Measurements from ENCODE around the gene SHISAL2A. TPM values are rescaled to one million over a fixed set of nuclear protein-coding genes. Genes with fewer than 3 reads are reported as not detected.

Gene SHISAL2A
- total and polyA plus RNA-seq, 2 of the 8 experiments (the other 6 are each of a cell fraction or from before 2014, with no cell fraction given): 0.74 to 2.1 TPM

DNA sequence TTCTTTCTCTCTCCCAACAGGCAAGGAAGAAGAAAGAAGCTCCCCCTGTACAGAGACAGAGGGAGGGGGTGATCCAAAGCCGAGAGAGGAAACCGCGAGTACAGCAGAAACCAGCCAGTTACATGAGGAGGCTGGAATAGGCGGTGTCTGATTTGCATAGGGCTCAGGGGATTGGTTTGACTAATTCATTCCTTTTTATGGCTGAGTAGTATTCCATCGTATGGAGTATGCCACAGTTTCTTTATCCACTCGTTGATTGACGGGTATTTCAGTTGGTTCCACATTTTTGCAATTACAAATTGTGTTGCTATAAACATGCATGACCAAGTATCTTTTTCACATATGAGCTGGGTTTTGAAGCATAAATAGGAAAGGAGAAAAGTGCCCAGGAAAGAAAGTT, 34.2 kb upstream of the SHISAL2A start:
- Histone ChIP-seq H3K27me3 (replicated peaks in 1 of 4; ENCODE audit: control insufficient read depth in 3 of 4, extremely low read depth in 1 of 4, insufficient read depth in 3 of 4, low read length in 3 of 4) (peaks cover 2 to 35% (median 31%) of the 10 kb centered on the region in 4 experiments), H3K4me3 (ENCODE audit: extremely low read depth in 1 of 4, insufficient read depth in 2 of 4, low read depth in 3 of 4, low read length in 4 of 4) (no peak overlapping the region), H2BK15ac (ENCODE audit: low read length) (no peak overlapping the region), H2BK5ac (ENCODE audit: low read depth, low read length) (no peak overlapping the region), H3K14ac (ENCODE audit: insufficient read length) (no peak overlapping the region), H3K4me1 (replicated peaks in 1 of 4; ENCODE audit: control insufficient read depth in 3 of 4, insufficient read depth in 4 of 4, low read length in 3 of 4) (peaks cover 0 to 10% (median 2%) of the 10 kb centered on the region in 4 experiments; a peak in 2 of 7 replicates), H3K79me1 (ENCODE audit: low read depth, low read length) (no peaks in the 10 kb centered on the region), H2BK120ac (replicated peaks; ENCODE audit: low read depth, low read length) (no peak overlapping the region), H2BK20ac (ENCODE audit: low read length) (no peak overlapping the region), H3K4me2 (ENCODE audit: insufficient read depth in 1 of 2, low read depth in 2 of 2, low read length in 2 of 2) (no peak overlapping the region), H3K4ac (replicated peaks; ENCODE audit: insufficient read length, low read depth, low read length) (no peak overlapping the region), H3K18ac (ENCODE audit: extremely low read depth, low read length) (no peak overlapping the region), H3K23ac (ENCODE audit: insufficient read length) (no peak overlapping the region), H3K36me3 (ENCODE audit: control insufficient read depth in 2 of 4, insufficient read depth in 4 of 4, low read length in 3 of 4) (no peaks in the 10 kb centered on the region), H3K9me3 (ENCODE audit: insufficient read depth in 2 of 2, low read depth in 1 of 2, low read length in 1 of 2) (no peaks in the 10 kb centered on the region), H3K56ac (replicated peaks; ENCODE audit: insufficient read length, low read depth, low read length) (no peak overlapping the region), H4K91ac (replicated peaks; ENCODE audit: insufficient read length, low read length) (no peak overlapping the region), H4K5ac (ENCODE audit: insufficient read length, low read depth, low read length) (no peak overlapping the region), H2AK5ac (ENCODE audit: low read depth, low read length) (no peak overlapping the region), H3K23me2 (ENCODE audit: low read depth, low read length) (peaks cover 8% of the 10 kb centered on the region), H3K9ac (replicated peaks in 1 of 4; ENCODE audit: extremely low read depth in 1 of 4, low read depth in 3 of 4, low read length in 3 of 4) (no peak overlapping the region), H4K8ac (ENCODE audit: extremely low read depth, insufficient read depth, low read length) (no peak overlapping the region), H2AFZ (ENCODE audit: low read length) (no peak overlapping the region), H3K27ac (ENCODE audit: low read depth, low read length) (no peak overlapping the region), H3K79me2 (ENCODE audit: control insufficient read depth in 1 of 2, insufficient read depth in 2 of 2, low read length in 2 of 2) (no peaks in the 10 kb centered on the region), H4K20me1 (replicated peaks in 1 of 2; ENCODE audit: control insufficient read depth in 1 of 2, insufficient read depth in 2 of 2, low read length in 2 of 2) (no peaks in the 10 kb centered on the region), H2BK12ac (ENCODE audit: low read depth, low read length) (no peak overlapping the region)
- CTCF ChIA-PET (ENCODE audit: partially characterized antibody): interaction anchor here (1.0 to 1.3 kb wide), 2 partner anchors 9 to 21 kb away, joined by 3 read pairs; no protein-coding TSS in a partner anchor
- FAIRE-seq: no peak
- WGBS, 2 experiments (ENCODE audit: extremely low coverage in 1 of 2, insufficient coverage in 1 of 2, insufficient read length in 1 of 2, insufficient replicate concordance in 2 of 2, low coverage in 1 of 2, low lambda C conversion rate in 2 of 2, missing lambda C conversion rate in 1 of 2): 92% methylated on average over 7 of the region's 7 CpGs; no CpG with 5 or more reads in 1 of the 2 experiments
- POLR2A ChIA-PET (ENCODE audit: partially characterized antibody): interaction anchor here (0.7 to 3.6 kb wide), 2 partner anchors 34 to 37 kb away, joined by 3 to 9 read pairs; partner anchors contain the start of gene SHISAL2A
- DNase-seq (ENCODE audit: low read depth in 1 of 2, low spot score in 2 of 2): no peak
- TF ChIP-seq, protein P1, sequence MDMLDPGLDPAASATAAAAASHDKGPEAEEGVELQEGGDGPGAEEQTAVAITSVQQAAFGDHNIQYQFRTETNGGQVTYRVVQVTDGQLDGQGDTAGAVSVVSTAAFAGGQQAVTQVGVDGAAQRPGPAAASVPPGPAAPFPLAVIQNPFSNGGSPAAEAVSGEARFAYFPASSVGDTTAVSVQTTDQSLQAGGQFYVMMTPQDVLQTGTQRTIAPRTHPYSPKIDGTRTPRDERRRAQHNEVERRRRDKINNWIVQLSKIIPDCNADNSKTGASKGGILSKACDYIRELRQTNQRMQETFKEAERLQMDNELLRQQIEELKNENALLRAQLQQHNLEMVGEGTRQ (IDR thresholded peaks at IDR 0.05; ENCODE audit: low read length): no peak
- TF ChIP-seq EZH2 (IDR thresholded peaks at IDR 0.05; ENCODE audit: low read depth, low read length, severe bottlenecking) (no peak), SIX5 (IDR thresholded peaks at IDR 0.05; ENCODE audit: low read depth, low read length) (no peak), GABPA (IDR thresholded peaks at IDR 0.05; ENCODE audit: borderline replicate concordance, insufficient read depth, low read length) (no peak), FOSL1 (IDR thresholded peaks at IDR 0.05; ENCODE audit: insufficient read depth, low read depth, low read length) (no peak), RAD21 (IDR thresholded peaks at IDR 0.05 in 1 of 2, conservative IDR thresholded peaks at IDR 0.05 in 1 of 2; ENCODE audit: low read depth in 2 of 2, low read length in 2 of 2) (no peak), ASH2L (IDR thresholded peaks at IDR 0.05; ENCODE audit: low read length) (no peak), JUND (IDR thresholded peaks at IDR 0.05; ENCODE audit: low read length) (no peak)

Measured in H1 (cell line).